Measurements from ENCODE around the gene PSMC1. TPM values are rescaled to one million over a fixed set of nuclear protein-coding genes. Genes with fewer than 3 reads are reported as not detected.

Gene PSMC1
- total and polyA plus RNA-seq, 2 experiments from 2014 or later, result 112 to 139 TPM

- no peak for ATAC-seq
- H3K9me3 Mint-ChIP-seq, result no peaks in the 10 kb centered on the region
Measured at GRCh38 chr14:90280096-90280495, 23.7 kb downstream of the PSMC1 start.

More at GRCh38 chr14:90280096-90280495, 23.7 kb downstream of the PSMC1 start:
- H2AFZ ChIP-seq, result no peak overlapping the region
- no peaks in the 10 kb centered on the region for H3K36me3 ChIP-seq (ENCODE audit: insufficient read depth)
- no peak for TF ChIP-seq ETS1 (IDR thresholded peaks at IDR 0.05)
- no peak for TF ChIP-seq ZNF331 (CRISPR knock-in tag; IDR thresholded peaks at IDR 0.05; ENCODE audit: low read depth)
- TF ChIP-seq CREB1 (CRISPR knock-in tag; IDR thresholded peaks at IDR 0.05; ENCODE audit: low read depth), result no peak
- TF ChIP-seq ZNF114 (CRISPR knock-in tag; IDR thresholded peaks at IDR 0.05), result no peak
- TF ChIP-seq JUNB (IDR thresholded peaks at IDR 0.05; ENCODE audit: unreplicated experiment), result no peak
- TF ChIP-seq ZNF462 (CRISPR knock-in tag; IDR thresholded peaks at IDR 0.05), result no peak
- TF ChIP-seq STAT1 (IDR thresholded peaks at IDR 0.05; ENCODE audit: unreplicated experiment), result no peak
- TF ChIP-seq EZH2phosphoT487 (IDR thresholded peaks at IDR 0.05; ENCODE audit: unreplicated experiment), result no peak
- TF ChIP-seq NANOG (IDR thresholded peaks at IDR 0.05; ENCODE audit: borderline replicate concordance), result no peak
- TF ChIP-seq REST (IDR thresholded peaks at IDR 0.05; ENCODE audit: unreplicated experiment), result no peak
- TF ChIP-seq POLR2AphosphoS5 (IDR thresholded peaks at IDR 0.05; ENCODE audit: low read depth), result no peak
- TF ChIP-seq EZH2 (IDR thresholded peaks at IDR 0.05; ENCODE audit: low read depth, unreplicated experiment), result no peak
- TF ChIP-seq CTCF (conservative IDR thresholded peaks at IDR 0.05; ENCODE audit: low read depth in 2 of 2), result no peak
- H3F3A ChIP-seq (replicated peaks; ENCODE audit: low read depth), result no peaks in the 10 kb centered on the region
- H3K9me2 ChIP-seq (ENCODE audit: insufficient read depth), result no peaks in the 10 kb centered on the region
- no peak overlapping the region for H3K4me2 ChIP-seq
- Mint-ChIP-seq H3K27me3 (ENCODE audit: insufficient read depth, low read depth, poor library complexity) (peaks cover 7% of the 10 kb centered on the region), H3K4me3 (no peak overlapping the region), H3K27ac (no peak overlapping the region), H3K36me3 (ENCODE audit: low read depth) (peaks cover 2% of the 10 kb centered on the region; the same call in 2 of the 3 replicates), H3K4me1 (no peaks in the 10 kb centered on the region)
- H3K27ac ChIP-seq (ENCODE audit: low read depth), result no peak overlapping the region
- no peak overlapping the region for H3K4me3 ChIP-seq
- DNase-seq (ENCODE audit: low spot score), result no peak
- H3K27me3 ChIP-seq (ENCODE audit: insufficient read depth), result no peaks in the 10 kb centered on the region
- H3K4me1 ChIP-seq (ENCODE audit: insufficient read depth), result no peaks in the 10 kb centered on the region
- no peaks in the 10 kb centered on the region for H4K20me1 ChIP-seq (replicated peaks; ENCODE audit: insufficient read depth)
- H3K79me2 ChIP-seq (replicated peaks; ENCODE audit: insufficient read depth), result no peaks in the 10 kb centered on the region

Measured in GM23338 (cell line).